GM12873 (cell line): ENCODE data around the gene SCGB1C2.

ENCODE experiments used
- CTCF ChIP-seq: IDR thresholded peaks from 2 replicates; pipeline ENCODE4 v1.5.1; 2012; ENCODE audit warnings: low read depth, mild to moderate bottlenecking, moderate library complexity, low read length, control low read depth; ENCODE audit not compliant: insufficient read depth; ENCODE audit errors: missing control alignments

Gene SCGB1C2

DNA sequence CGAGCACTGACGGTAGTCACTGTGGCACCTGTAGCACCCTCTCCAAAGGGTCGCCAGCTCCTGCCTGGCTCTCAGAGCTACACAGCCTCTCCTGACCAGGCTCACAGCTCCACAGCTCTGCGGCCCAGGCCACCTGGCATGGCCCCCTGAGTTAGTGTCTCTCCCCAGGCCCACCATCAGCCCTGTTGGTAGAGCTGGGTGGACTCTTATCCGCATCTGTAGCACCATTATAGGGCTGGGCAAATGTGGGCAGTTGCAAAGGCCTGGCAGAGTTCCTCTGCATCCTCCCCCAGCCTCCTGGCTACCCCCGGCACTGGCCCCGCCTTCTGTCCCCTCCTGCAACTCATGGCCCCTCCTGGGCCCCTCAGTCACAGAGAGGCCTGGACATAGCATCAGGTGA, 18.2 kb downstream of the SCGB1C2 start:
- TF ChIP-seq CTCF: no peak

DNA sequence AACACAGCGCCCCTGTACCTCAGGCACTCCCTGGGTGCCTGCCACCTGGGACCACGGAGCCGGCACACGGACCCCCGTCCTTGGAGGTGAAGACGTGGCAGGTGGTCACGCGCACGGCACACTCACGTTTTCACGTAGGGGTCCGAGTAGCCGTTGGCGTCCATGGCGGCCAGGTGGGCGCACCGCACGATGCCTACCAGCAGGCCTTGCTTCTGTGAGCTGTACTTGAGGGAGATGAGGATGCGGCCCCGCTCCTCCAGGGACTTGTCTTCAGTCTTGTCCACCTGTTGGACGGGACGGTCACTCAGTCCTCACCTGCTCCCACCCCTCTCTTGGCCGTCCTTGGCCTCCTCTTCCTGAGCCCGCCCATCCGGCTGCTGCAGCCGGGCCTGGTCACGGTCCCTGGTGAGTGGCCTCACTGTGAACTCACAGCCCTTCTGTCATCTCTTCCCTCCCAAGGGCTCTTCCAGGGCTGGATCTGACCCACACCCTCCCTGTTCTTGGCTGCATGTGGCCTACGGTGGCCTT, 18.8 kb downstream of the SCGB1C2 start:
- TF ChIP-seq CTCF: no peak

GRCh38 chr17:156946-157345, 19.6 kb downstream of the SCGB1C2 start:
- TF ChIP-seq CTCF: no peak

- TF ChIP-seq CTCF: no peak
Observed at GRCh38 chr17:157901-158300, 20.5 kb downstream of the SCGB1C2 start.

GRCh38 chr17:158379-158778, 21.0 kb downstream of the SCGB1C2 start:
- no peak for TF ChIP-seq CTCF

DNA sequence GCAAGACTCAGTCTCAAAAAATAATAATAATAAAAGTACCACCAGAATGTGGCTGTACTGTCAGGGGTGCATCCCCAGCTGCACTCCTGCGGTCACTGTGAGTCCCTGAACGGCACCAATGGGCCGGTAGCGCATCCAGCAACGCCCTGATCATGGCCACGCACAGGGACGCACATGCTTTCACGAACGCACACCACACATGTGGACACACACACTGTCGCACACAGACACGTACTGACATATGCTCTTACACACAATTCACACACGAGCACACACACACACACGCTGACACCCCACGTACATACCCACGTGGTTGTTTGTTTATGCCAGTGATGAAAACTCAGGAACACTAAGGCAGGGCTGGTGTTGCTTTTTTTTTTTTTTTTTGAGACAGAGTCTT, 22.2 kb downstream of the SCGB1C2 start:
- no peak for TF ChIP-seq CTCF

DNA sequence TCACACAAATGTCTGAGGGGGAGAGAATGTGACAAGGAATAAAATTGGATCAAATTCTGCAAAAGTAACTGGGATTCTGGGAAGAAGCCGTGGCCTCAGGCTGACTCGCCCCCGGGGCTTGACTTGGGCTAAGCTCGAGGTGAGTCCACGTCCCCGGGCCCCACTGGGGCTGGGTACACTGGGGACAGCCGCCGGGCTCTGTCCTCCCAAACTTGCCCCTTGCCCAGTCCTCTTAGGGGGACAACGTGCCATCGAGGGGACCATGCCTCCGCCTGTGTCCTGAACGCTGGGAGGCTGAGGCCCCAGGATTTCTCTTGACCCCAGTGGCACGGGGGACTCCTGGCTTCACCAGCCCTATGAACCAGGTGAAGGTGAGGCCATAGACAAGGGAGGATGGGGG, 23.0 kb downstream of the SCGB1C2 start:
- TF ChIP-seq CTCF: no peak
